Putamen (tissue), 1 donor: Measurements from ENCODE around the gene TTYH3.

Source experiments
- DNase-seq: peaks from one replicate; pipeline ENCODE4 v3.0.0-alpha.2; 2016; ENCODE audit warnings: low spot score

The TTYH3 gene

GRCh38 chr7:2616387-2617324 is 15.1 kb upstream of the TTYH3 start:
- DNase-seq, result peak; percentile 72

GRCh38 chr7:2617325-2617905 is 14.4 kb upstream of the TTYH3 start:
- no peak for DNase-seq

- DNase-seq, result no peak
Observed at GRCh38 chr7:2619116-2619515, 12.7 kb upstream of the TTYH3 start.

DNA sequence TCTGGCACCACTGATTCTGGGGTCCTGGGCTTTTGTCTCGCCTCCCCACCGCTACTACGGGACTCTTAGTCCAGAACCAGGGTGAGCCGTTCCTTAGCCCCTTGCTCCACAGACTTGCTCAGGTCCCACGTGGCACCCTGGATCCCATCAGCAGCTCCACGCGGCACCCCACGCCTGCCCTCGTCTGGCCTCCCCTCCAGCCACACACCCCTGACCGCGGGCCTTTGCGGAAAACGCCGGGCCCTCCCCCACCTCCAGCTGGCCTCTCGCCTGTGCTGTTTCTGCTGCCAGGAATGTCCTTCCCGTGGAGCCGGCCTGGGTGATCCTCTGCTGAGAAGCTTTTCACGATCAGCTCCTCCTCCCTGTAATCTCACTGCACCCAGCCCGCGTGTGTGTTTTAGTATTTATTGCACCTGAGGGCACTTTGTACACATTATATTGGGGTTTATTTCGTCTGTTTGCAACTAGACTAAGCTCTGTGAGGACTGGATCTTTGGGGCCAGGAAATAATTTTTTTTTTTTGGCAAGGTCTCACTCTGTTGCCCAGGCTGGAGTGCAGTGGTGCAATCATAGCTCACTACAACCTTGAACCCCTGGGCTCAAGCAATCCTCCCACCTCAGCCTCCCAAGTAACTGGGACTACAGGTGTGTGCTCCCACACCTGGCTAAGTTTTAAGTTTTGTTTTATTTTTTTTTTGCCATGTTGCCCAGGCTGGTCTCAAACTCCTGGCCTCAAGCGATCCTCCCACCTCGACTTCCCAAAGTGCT is 10.5 kb upstream of the TTYH3 start:
- no peak for DNase-seq

DNA sequence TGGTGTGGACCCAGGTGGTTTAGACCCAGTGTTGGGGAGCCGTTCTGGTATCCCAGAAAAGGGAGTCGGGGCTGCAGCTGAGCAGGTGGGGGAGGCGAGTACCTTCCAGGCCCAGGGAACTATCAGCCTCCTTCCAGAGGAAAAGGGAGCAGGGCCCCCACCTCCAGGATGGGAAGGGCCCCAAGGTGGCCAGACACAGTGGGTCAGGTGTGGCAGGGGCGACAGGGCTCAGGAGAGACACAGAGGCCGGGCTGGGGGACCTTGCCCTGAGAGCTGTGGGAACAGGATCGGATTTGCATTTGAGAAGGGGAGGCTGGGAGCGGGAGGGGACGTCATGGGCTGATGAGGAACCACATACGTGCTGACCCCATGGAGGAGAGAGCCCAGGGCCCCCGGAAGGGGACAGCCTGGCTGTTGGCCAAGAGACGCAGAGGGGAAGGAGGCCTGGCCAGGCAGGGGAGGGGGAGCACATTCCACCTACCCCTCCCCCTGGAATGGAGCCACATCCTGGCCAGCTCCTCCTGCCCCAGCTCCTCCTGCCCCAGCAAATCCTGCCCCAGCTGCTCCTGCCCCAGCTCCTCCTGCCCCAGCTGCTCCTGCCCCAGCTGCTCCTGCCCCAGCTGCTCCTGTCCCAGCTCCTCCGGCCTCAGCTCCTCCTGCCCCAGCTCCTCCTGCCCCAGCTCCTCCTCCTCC is 9.7 kb upstream of the TTYH3 start:
- DNase-seq, result no peak

- no peak for DNase-seq
Observed at GRCh38 chr7:2622869-2623697, 8.7 kb upstream of the TTYH3 start.

DNA sequence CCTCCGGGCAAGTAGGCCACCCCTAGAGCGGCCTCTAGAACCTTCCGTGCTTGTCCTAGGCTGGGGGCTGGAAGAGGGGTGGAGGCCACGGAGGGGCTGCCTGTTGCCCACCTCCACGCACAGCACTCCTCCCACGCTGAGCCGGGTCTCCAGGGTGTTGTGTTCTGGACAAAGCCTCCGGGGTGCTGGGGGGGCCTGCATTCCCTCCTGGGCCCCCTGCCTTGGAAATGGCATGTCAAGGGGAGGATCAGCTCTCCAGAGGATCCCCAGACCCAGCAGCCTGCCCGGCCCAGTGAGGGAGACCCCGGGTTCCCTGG is 8.1 kb upstream of the TTYH3 start:
- no peak for DNase-seq

- DNase-seq, result no peak
Observed at GRCh38 chr7:2624293-2624886, 7.4 kb upstream of the TTYH3 start.

DNA sequence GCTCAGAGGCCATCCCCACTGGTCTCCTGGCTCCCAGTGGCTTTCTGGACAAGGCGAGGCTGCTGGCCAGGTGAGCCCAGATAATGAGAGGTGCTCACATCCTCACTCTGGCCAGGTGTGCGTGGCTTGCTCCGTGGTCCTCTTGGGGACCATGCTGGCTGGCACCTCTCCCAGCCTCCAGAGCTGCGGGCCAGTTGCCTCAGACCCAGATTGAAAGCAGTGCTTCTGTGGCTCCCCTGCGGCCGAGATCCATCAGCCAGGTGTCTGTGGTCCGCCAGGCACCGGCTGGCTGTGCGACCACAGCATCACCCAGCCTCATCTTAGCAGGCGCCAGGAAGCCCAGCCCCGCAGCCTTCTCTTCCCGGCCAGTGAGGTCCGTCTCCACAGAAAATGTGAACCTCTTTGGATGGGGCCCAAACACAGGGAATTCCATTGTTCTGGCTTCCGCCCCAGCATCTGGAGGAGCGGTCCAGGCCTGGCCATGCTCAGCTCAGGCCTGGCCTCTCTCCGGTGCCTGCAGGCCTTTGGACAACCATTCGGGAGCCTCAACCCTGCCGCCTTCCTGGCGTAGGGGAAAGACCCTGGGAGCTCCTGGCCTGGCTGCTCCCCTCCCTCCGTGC is 5.2 kb upstream of the TTYH3 start:
- DNase-seq, result no peak

DNA sequence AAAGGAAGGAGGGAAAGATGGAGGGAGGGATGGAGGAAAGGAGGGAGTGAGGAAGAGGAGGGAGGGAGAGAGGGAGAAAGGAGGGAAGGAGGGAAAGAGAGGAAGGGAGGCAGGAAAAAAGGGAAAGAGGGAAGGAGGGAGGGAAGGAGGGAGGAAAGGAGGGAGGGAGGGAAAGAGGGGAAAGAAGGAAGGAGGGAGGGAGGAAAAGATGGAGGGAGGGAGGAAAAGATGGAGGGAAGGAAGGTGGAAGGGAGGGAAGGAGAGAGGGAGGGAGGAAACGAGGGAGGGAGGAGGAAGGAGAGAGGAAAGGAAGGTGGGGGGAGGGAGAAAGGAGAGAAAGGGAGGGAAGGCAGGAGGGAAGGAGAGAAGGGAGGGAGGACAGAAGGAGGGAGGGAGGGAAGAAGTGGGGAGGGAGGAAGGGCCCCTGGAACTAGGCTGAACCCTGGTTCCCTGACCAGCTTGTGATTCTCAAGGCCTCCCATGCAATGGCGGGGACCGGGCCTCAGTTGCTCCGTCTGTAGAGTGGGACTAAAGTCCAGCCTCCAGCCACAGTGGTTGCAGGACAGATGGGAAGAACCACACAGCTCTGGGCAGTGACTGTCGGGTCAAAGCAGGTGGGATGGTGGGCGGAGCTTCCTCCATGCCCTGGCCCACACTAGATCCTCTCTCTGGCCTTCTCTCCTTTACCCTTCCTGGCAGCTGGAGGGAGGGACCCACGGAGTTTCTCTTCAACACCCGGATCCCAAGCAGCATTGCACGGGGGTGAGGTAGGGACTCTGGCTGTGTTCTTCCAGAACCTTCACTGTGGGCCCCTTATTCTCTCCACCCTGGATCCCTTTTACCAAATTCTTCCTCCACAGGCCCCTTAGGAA is 4.3 kb upstream of the TTYH3 start:
- DNase-seq, result no peak

- DNase-seq, result no peak
Observed at GRCh38 chr7:2628130-2628482, 3.7 kb upstream of the TTYH3 start.

DNA sequence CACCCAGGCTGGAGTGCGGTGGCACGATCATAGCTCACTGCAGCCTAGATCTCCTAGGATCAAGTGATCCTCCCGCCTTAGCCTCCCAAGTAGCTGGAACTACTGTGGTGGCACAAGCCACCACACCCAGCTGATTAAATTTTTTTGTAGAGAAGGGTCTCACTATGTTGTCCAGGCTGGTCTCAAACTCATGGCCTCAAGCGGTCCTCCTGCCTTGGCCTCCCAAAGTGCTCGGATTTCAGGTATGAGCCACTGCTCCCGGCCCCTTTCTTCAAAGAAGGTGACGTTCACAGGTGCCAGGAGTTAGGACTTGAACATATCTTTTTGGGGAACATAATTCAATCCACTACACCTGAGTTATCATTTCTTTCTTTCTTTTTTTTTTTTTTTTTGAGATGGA is 2.9 kb upstream of the TTYH3 start:
- DNase-seq, result no peak

DNA sequence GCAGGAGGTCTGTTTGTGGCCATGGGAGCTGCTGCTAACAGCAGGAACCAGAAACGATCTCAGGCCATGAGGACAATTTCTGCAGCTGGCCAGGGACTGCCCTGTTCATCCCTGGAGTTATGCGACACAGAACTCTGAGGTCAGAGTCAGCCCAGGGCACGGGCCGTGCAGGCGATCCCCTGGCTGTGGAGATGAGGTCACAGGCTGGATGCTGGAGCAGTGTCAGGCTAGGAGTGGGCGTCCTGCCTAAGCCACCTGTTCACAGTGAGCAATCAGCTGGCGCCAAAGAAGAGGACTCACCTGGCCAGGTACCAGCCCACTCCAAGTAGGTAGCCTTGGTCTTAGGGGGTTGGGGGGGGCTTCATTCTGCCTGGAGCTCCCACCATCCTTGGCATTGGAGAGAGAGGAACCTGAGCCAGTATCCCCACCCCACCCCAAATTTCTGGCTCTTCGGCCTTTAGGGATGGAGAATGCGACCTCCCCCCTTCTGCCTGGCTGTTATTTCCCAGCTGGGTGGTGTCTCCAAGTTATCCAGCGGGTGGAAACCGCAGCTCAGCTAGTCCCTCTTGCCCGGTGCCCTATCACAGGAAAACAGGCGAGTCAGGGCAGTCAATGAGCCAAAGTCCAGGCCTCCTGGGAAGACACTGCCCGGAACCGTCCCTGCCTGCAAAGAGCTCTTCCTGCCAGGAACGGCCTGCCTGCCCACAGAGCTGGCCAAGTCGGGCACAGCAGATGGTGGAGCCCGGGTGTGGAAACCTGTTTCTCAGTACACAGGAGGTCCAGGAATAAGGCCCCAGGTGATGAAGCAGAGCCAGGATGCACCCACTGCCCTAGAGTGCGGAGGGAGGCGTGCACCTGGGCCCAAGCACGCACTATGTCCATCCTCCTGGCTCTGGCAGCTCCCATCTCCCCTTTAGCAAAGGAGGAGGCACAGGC is 1.8 kb upstream of the TTYH3 start:
- DNase-seq, result no peak

- DNase-seq, result no peak
Observed at GRCh38 chr7:2632733-2633537, 1.1 kb downstream of the TTYH3 start.

DNA sequence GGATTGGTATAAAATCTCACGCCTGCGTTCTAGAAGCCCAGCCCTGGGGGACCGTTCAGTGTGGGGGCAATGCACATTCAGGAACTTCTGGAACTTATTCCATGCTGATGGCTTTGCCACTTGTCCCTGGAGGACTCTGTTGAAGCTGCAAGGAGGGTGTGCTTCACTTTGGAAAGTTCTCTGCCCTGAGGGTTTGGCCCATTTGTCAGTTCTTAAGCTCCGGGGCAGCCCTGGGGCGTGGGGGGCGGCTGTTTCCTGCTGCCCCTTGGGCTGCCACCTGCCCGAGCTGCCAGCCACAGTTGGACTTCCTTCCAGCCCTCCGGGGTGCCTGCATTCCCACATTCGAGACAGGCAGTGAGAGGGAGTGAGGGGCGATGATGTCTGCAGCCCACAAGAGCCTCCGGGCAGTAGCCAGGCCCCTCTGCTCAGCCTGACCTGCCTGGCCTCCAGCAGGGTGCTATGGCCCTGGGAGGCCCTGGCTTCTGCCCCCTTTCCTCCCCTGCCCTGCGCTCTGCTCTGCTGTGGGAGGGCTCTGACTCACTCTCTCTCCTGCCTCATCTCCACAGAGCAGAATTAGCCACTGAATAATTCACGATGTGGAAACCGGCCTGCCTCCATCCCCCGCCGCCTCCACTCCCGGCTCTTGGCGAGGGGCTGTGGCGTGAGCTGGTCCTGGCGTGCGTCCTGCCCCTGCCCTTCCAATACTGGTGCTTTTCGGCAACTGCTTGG is 1.9 kb downstream of the TTYH3 start:
- no peak for DNase-seq

- no peak for DNase-seq
Observed at GRCh38 chr7:2634267-2635145, 2.7 kb downstream of the TTYH3 start.
